Stomach (tissue), 4 donors: ENCODE data around the gene KIRREL3.

Source experiments
- POLR2AphosphoS5 ChIP-seq, 3 donors: sonication (generic); formaldehyde crosslinking; IDR thresholded peaks; one replicate each; pipeline ENCODE4 v1.6.1; 2016; ENCODE audit warnings: antibody characterized with exemption in 3 of 3
- TF ChIP-seq, protein P1 (sequence below), 7 experiments: fragments of 450-650 bp in 4 of 7; fragments of 200-600 bp in 3 of 7; sonication (generic) in 3 of 7; IDR thresholded peaks; one replicate each; pipeline ENCODE4 v1.5.1; 2016 to 2019; ENCODE audit warnings: antibody characterized with exemption in 7 of 7, control low read depth in 2 of 7, mild to moderate bottlenecking in 1 of 7

- TF ChIP-seq, protein P1, sequence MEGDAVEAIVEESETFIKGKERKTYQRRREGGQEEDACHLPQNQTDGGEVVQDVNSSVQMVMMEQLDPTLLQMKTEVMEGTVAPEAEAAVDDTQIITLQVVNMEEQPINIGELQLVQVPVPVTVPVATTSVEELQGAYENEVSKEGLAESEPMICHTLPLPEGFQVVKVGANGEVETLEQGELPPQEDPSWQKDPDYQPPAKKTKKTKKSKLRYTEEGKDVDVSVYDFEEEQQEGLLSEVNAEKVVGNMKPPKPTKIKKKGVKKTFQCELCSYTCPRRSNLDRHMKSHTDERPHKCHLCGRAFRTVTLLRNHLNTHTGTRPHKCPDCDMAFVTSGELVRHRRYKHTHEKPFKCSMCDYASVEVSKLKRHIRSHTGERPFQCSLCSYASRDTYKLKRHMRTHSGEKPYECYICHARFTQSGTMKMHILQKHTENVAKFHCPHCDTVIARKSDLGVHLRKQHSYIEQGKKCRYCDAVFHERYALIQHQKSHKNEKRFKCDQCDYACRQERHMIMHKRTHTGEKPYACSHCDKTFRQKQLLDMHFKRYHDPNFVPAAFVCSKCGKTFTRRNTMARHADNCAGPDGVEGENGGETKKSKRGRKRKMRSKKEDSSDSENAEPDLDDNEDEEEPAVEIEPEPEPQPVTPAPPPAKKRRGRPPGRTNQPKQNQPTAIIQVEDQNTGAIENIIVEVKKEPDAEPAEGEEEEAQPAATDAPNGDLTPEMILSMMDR (IDR thresholded peaks at IDR 0.05): no peak
- TF ChIP-seq POLR2AphosphoS5 (IDR thresholded peaks at IDR 0.05): no peak
Measured at GRCh38 chr11:126627421-126627820, 373.1 kb downstream of the KIRREL3 start.
